Measurements from ENCODE around the gene TTLL10.
"Not testable (repeated sequence)": the region's sequence is repeated elsewhere in the genome, so short reads cannot be mapped to it uniquely, and the experiment has no call there.

The TTLL10 gene

GRCh38 chr1:1141244-1141910, 32.3 kb upstream of the TTLL10 start:
- no peak for DNase-seq (ENCODE audit: low read depth in 4 of 4, low spot score in 1 of 4)

DNA sequence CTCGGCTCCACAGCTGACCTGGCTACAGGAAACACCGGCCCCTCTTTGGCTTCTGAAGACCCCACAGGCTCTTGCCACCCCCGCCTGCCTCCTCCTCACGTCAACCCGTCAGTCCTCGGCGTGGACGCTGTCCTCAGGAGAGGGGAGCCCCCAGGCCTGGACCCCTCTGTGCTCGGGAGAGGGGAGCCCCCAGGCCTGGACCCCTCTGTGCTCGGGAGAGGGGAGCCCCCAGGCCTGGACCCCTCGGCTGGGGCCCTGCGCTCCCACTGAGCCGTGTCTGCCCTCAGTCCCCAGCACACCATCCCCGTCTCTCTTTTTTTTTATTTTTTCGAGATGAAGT, 31.8 kb upstream of the TTLL10 start:
- DNase-seq (ENCODE audit: low read depth in 4 of 4, low spot score in 1 of 4), result no peak

DNA sequence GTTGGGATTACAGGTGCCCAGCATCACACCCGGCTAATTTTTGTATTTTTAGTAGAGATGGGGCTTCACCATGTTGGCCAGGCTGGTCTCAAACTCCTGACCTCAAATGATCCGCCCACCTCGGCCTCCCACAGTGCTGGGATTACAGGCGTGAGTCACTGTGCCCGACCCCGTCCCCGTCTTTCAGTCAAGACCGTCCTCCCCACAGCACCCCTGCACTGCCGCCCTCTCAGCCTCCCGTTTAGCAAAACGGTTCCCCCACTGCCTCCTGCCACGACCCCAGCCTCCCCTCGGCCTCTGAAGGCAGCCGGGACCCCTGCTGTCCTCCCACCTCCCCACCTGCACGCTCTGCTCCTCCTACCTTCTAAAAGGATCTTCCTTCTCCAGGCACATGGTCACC, 31.3 kb upstream of the TTLL10 start:
- DNase-seq (ENCODE audit: low read depth in 4 of 4, low spot score in 1 of 4), result not testable (repeated sequence)

DNA sequence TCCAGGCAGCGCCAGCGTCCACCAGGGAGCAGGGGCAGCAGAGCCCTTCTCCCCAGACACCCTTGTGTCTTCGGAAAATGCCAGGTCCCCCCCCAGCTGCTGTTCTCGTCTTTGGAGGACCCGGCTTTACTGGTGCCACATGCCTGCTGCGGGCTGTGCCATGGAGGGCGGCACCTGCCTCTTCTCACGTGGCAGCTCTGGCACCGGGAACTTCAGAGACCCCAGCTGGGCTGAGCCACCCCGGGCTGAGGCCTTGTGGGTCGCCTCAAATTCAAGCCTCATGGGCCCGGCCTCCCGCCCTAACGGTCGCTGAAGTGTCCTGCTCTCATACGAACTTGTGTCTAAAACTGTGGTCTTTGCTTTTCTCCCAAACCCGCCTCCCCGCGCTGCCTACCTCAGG, 30.8 kb upstream of the TTLL10 start:
- no peak for DNase-seq (ENCODE audit: low read depth in 4 of 4, low spot score in 1 of 4)

DNA sequence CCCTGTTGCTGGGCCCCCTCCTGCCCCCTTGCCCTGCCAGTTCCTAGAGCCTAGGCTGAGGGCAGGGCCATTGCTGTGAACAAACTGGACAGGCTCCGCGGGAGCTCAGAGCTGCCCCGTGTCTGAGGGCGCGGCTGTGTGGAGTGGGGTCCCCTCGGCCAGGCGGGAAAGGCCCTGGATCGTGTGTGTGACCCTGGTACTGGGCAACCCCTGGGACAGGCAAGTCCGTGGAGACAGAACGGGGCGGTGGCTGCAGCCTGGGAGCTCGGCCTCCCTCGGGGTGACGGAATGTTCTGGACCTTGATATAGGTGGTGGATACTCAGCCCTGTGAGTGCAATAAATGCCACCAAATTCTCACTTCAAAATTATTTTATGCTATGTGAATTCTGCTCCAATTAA, 30.0 kb upstream of the TTLL10 start:
- no peak for DNase-seq (ENCODE audit: low read depth in 4 of 4, low spot score in 1 of 4)

DNA sequence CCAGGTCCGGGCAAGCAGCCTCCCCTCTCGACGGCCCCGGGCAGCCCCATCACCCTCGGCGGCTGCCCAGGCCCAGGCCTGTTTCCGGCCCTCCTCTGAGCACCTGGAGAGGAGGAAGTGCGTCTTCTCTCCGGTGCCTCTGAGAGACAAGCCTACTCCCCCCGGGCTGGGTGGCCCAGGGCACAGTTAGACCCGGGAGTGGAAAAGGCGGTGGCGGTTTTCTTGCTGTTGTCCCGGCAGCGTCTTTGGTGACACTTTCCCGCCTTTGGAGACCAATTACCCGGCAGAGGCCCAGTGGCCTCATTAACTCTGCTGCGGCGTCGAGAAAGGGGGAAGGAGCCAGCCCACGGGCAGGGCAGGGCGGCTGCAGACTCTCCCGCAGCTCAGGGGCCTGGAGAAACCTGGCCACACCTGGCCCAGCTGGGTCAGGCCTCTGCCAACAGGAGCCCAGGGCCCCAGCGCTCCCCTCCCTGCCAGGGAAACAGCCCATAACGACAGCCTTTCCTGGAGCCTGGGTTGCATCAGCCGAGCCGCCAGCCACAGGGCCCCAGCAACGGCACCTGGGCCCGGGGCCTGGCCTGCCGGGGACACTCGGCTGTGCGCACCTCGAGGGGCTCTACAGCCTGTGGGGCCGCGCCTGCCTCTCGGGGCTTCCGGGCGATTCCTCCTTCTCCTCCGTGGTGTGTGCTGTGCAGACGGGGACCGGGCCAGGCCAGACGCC, 29.4 kb upstream of the TTLL10 start:
- peak in 2 of 4 experiments; percentile 39 to 49 for DNase-seq (ENCODE audit: low read depth in 4 of 4, low spot score in 1 of 4)

DNA sequence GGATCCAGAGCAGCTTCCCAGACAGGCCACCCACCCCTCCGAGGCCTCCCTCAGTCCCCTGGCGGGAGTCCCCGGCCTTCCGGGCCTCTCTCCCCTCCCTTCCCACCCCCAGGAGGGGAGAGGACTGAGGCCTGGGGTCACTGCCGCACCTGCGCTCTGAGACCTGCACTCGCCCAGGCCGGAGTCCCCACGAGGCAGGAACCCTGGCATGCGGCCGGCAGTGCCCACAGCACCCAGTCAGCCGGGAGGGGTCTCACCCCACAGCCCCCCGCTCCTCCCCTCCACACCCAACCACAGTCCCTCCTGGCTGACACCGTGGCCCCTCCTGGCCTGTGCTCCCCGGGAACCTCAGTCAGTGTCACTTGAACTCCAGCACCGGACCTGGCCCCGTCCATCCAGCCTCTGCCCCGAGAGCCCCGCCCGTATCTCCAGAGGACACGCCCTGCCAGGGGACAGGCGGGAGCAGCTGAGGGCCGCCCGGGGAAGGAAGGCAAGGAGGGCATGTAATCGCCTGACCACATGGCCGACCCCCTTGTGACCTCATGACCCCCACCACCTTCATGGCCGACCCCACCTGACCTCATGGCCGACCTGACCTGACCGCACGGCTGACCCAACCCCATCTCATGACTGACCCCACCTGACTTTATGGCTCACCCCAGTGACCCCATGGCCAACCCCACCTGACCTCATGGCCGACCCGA, 28.7 kb upstream of the TTLL10 start:
- no peak for DNase-seq (ENCODE audit: low read depth in 4 of 4, low spot score in 1 of 4)

GRCh38 chr1:1145547-1145914, 28.1 kb upstream of the TTLL10 start:
- DNase-seq (ENCODE audit: low read depth in 4 of 4, low spot score in 1 of 4), result no peak

DNA sequence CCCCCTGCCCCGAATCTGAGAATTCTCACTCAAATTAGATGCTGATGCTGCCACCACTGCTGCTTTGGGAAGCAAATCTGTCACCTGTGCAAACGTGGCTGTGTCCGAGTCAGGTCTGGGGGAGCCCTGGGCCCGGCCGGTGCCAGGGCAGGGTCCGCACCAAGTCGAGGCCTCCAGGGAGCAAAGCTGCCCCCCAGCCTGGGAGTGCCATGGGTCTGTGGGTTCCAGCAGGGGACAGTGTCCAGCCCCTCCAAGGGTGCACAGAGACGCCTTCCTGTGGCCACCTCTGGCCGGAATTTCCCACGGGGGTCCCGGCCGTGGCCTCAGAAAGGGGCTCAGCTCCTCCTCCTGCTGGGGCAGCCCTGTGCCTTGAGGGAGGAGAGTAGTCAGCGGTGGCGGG, 27.7 kb upstream of the TTLL10 start:
- no peak for DNase-seq (ENCODE audit: low read depth in 4 of 4, low spot score in 1 of 4)

GRCh38 chr1:1146596-1146995, 27.1 kb upstream of the TTLL10 start:
- DNase-seq (ENCODE audit: low read depth in 4 of 4, low spot score in 1 of 4), result no peak

DNA sequence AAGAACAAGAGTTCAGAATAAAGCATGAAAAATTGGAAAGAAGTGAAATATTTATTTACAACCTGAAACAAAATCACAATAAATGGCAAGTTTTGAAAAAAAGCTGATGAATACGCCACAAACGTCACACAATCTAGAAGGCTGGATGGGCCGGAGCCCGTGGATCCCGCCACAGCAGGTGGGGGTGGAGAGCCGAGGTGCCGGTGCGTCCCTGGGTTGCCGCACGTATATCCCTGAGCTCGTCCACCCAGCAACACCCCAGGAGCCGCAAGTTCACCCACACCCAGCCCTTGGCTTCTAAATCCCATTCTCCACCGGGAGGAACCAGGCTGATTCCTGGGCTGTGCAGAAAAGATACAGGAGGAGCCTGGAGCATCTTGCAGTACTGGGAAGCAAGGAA, 25.6 kb upstream of the TTLL10 start:
- no peak for DNase-seq (ENCODE audit: low read depth in 4 of 4, low spot score in 1 of 4)

GRCh38 chr1:1148569-1148968, 25.1 kb upstream of the TTLL10 start:
- DNase-seq (ENCODE audit: low read depth in 4 of 4, low spot score in 1 of 4), result no peak

- no peak for DNase-seq (ENCODE audit: low read depth in 4 of 4, low spot score in 1 of 4)
Measured at GRCh38 chr1:1149416-1149815, 24.3 kb upstream of the TTLL10 start.

DNA sequence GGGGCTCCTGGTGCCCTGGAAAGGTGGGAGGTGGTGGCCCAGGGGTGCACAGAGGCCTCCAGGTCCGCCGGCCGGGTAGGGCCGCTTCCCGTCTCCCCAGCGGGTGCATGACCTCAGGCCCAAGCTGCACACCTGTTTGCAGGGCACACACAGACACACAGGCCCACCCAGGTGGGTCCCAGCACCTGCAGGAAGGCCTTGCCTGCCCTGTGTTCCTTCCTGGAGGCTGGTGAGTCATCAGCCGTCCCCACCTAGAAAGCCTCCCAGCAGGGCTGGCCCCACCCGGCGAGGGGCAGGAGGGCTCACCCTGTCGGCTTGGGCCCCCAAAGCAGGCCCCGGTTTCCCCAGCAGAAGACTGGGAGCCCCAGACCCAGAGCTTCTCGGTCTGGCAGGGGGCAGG, 23.6 kb upstream of the TTLL10 start:
- DNase-seq (ENCODE audit: low read depth in 4 of 4, low spot score in 1 of 4), result no peak

DNA sequence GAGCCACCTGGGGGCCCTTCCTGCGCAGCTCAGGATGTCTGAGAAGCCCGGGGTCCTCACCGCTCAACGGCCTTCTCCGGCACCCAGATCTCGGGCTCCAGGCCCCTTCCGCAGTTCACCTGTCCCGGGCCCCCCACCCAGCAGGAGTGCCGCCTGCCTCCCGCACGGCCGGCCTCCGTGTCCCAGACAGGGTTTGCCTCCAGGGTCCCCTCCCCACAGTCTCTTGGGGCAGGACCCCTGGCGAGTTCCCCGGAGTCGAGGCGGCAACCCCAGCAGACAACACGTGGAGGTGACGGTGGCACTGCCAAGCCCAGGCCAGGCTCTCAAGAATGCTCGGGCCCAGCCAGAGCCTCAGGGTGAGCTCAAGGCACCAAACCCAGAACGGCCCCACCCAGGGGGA, 22.4 kb upstream of the TTLL10 start:
- no peak for DNase-seq (ENCODE audit: low read depth in 4 of 4, low spot score in 1 of 4)

- DNase-seq (ENCODE audit: low read depth in 4 of 4, low spot score in 1 of 4), result not testable (repeated sequence)
Measured at GRCh38 chr1:1152431-1152830, 21.2 kb upstream of the TTLL10 start.

- not testable (repeated sequence) for DNase-seq (ENCODE audit: low read depth in 4 of 4, low spot score in 1 of 4)
Measured at GRCh38 chr1:1153215-1153614, 20.5 kb upstream of the TTLL10 start.

GRCh38 chr1:1153874-1154273, 19.8 kb upstream of the TTLL10 start:
- no peak for DNase-seq (ENCODE audit: low read depth in 4 of 4, low spot score in 1 of 4)

GRCh38 chr1:1155258-1155657, 18.4 kb upstream of the TTLL10 start:
- DNase-seq (ENCODE audit: low read depth in 4 of 4, low spot score in 1 of 4), result no peak

GRCh38 chr1:1156140-1157032, 17.3 kb upstream of the TTLL10 start:
- no peak for DNase-seq (ENCODE audit: low read depth in 4 of 4, low spot score in 1 of 4)

GRCh38 chr1:1157033-1157365, 16.7 kb upstream of the TTLL10 start:
- DNase-seq (ENCODE audit: low read depth in 4 of 4, low spot score in 1 of 4), result no peak
